Measurements from ENCODE around the gene SLC28A3.
A peak's percentile ranks its signal among the peaks of the same experiment; 100 is the strongest.

SLC28A3 gene

DNA sequence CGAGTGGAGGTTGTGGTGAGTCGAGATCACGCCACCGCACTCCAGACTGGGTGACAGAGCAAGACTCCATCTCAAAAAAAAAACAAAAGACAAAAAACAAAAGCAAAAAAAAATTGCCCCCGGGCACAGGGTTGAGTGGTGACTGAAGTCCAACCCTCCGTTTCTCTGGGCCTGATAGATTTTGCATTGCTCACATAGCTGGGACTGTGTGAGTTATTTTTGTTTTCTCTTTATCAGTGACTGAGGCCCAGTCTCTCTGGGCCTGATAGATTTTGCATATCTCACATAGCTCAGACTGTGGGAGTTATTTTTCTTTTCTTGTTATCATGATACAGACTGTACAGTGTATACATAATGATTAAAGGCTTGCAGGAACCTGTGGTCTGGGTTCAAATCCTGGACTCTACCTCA, 2.6 kb upstream of the SLC28A3 start:
- no peak overlapping the region for H3K27ac ChIP-seq
- DNase-seq (ENCODE audit: low read depth, low spot score), result no peak

DNA sequence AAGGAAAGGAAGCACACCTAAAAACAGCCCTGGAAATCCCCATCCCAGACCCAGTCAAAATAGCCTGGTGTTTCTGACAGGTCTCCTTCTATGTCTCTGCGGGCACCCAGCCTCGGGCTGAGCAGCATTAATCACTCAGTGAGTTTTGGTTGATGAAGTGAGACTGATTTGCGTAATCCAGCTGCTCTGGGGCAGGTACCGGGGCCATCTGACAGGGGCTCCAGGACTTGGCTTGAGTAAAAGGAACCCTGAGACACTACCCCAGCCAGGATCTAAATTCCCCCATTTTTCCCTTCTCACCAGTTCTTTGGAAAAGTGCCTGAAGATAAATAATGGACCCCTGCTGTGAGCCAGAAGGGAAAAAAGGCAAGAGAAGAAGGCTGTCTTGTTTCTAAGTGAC, 596 bp downstream of the SLC28A3 start:
- DNase-seq (ENCODE audit: low read depth, low spot score), result peak; percentile 51
- peak overlapping the region; percentile 55 for H3K27ac ChIP-seq

DNA sequence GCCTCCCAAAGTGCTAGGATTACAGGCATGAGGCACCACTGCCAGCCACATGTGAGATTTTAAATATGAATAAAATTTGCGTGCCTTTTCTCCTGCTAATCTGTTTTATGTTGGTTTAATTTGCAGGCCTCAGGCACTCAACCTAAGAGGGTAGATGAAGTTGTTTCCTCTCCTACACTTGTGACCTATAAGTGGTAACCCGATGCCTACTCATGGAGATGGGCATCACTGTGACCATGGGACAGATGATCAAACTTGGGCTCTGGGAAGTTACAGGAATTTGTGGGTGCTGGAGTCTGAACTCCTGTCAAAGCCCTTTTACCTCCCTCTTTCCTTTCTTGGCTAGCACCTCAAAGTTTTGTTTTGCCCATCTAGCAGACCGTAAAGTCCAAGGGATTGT, 1.1 kb downstream of the SLC28A3 start:
- no peak for DNase-seq (ENCODE audit: low read depth, low spot score)
- peak overlapping the region; percentile 55 for H3K27ac ChIP-seq

DNA sequence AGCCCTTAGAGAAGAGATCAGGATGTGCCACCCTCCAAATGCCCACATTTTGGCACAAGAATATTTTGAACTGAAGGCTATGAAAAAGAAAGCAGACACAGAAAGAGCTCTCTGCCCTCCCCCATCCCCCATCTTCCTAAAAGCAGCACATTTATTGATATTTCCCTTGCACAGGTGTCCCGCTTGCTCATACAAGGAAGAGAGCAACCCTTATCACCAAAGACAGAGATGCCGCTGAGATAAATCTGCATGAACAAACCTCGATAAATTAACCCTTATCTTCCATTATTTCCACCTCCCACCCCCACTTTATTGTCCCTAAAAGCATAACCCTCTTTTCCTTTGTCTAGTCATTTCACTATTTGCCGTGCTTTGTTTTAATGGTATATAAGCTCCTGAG, 1.8 kb downstream of the SLC28A3 start:
- DNase-seq (ENCODE audit: low read depth, low spot score), result no peak
- no peak overlapping the region for H3K27ac ChIP-seq

GRCh38 chr9:84337252-84337651, 3.3 kb downstream of the SLC28A3 start:
- DNase-seq (ENCODE audit: low read depth, low spot score), result no peak
- H3K27ac ChIP-seq, result no peak overlapping the region

DNA sequence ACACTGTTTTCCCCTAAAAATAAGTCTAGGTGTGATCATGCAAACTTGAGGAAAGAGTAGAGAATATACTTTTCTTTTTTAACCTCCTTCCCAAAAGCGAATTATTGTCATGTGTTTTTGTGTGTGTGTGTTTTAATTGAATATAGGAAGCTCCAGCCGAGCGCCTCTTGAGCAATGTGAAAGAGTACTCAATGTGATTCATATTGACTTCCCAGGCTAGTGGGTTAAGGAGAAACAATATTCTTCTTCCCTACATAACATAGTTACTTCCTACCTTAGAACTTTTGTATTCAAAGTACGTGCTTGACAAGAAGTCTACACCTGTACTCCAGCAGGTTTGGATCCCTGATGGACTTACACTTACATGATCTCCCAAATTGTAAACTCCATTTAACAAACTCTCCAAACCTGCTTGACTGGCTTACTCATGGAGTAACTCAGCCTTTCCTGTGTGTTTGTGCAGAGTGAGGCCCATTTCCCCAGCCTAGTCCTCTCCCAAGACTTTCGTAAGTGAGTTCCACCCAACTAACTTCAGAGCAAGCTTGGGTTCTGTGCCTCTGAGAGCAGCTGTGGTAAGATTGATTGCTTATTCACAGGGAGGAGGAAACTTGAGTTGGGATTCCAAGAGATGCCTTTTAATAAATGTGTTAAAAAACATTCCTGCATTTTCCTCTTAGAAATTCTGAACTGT, 9.3 kb downstream of the SLC28A3 start:
- H3K27ac ChIP-seq, result peak overlapping the region; percentile 61
- peak; percentile 49 for DNase-seq (ENCODE audit: low read depth, low spot score)

DNA sequence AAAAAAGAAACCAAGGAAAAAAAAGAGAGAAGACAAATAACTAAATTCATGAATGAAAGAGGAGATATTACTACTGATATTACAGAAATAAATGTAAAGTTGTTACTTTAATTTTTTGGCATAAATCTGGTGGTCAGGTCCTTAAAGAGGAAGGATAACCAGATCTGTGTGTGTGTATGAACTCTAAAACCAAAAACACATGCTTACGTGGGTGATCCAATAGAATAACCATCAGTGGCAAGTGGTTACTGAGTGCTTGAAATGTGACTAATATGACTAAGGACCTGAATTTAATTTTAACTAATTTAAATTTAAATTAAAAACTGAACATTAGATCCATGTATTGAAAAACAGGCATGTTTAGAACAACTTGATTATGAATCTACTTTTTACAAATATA, 10.3 kb downstream of the SLC28A3 start:
- no peak for DNase-seq (ENCODE audit: low read depth, low spot score)
- H3K27ac ChIP-seq, result no peak overlapping the region

- H3K27ac ChIP-seq, result no peak overlapping the region
- no peak for DNase-seq (ENCODE audit: low read depth, low spot score)
These were observed 13.4 kb downstream of the SLC28A3 start for GRCh38 chr9:84327184-84327583.

GRCh38 chr9:84325347-84325973, 15.1 kb downstream of the SLC28A3 start:
- peak; percentile 41 for DNase-seq (ENCODE audit: low read depth, low spot score)
- peak overlapping the region; percentile 75 for H3K27ac ChIP-seq

DNA sequence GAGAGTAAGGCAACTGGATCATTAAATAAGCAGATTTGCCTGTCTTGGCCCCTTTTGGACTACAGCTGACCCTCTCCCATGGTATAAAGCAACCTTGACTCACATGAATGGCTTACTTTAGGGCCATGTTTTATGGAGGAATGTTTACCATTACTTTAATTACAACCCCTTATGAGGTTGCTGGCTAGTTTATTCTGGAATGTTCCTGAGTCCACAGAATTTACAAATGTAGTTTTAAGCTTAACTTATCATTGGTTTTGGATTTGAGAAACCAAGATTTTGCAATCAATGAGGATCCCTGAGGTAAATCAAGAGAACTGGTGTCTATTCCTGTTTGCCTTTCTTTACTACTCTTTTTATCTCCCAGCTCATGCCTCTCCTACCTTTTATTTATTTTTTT, 15.7 kb downstream of the SLC28A3 start:
- DNase-seq (ENCODE audit: low read depth, low spot score), result no peak
- H3K27ac ChIP-seq, result peak overlapping the region; percentile 75

DNA sequence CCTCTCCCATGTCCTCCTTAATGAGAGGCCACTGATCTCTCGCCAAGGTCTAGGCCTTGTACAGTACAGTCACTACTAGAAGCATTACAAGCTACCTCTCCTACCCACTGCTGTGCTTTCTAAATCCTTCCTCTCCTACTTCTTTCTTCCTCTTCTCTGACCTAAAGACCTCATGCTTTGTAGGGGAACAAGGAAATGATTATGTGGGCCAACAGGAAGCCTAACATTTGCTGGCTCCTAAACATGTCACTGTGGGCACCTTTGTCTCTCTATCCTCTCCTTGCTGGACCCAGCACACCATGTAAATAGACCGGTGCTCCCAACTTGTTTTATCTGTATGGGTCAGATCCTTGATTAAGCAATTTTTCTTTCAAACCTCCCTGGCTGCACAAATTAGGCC, 16.7 kb downstream of the SLC28A3 start:
- peak overlapping the region; percentile 39 for H3K27ac ChIP-seq
- DNase-seq (ENCODE audit: low read depth, low spot score), result no peak

- DNase-seq (ENCODE audit: low read depth, low spot score), result no peak
- peak overlapping the region; percentile 39 for H3K27ac ChIP-seq
These were observed 17.7 kb downstream of the SLC28A3 start for GRCh38 chr9:84322828-84323227.

GRCh38 chr9:84320231-84320630, 20.3 kb downstream of the SLC28A3 start:
- no peak for DNase-seq (ENCODE audit: low read depth, low spot score)
- H3K27ac ChIP-seq, result no peak overlapping the region

DNA sequence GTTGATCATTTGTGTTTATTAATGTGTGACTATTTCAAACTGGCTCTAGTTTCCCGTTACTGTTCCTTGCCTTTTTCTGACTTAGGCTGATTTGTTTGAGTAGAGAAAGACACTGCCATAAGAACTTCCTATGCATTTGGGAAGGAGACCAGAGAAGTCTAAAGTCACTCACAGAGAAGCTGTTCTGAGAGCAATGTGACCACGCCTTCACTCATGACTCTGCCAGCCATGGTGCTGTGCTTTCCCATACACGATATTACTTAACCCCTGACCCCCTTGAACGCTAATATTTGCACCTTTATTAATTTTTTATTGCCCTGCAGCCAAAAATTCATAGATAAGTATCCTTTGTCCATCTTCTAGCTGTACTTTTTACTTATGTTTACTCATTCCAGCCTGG, 20.9 kb downstream of the SLC28A3 start:
- H3K27ac ChIP-seq, result no peak overlapping the region
- no peak for DNase-seq (ENCODE audit: low read depth, low spot score)

GRCh38 chr9:84318981-84319380, 21.6 kb downstream of the SLC28A3 start:
- DNase-seq (ENCODE audit: low read depth, low spot score), result no peak
- H3K27ac ChIP-seq, result no peak overlapping the region

DNA sequence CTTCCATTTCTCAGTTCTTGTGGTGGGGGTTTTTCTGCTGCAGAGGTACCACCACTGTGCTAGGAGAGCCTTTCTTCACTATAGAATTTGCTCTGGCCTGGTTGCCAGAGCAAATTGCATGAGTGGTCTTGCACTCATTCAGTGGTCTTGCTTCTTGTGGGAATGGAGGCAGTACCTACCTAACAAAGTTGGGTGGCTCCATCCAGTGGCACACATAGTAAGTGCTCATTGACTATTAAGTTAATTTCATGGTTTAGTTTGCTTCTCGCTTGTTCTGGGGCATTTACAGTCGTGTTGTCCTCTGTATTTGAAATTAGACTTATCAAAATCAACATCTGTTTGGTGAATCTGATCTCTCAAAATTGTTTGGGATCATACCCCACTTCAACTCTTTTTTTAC, 23.0 kb downstream of the SLC28A3 start:
- DNase-seq (ENCODE audit: low read depth, low spot score), result no peak
- H3K27ac ChIP-seq, result no peak overlapping the region

- H3K27ac ChIP-seq, result no peak overlapping the region
- DNase-seq (ENCODE audit: low read depth, low spot score), result no peak
These were observed 25.2 kb downstream of the SLC28A3 start for GRCh38 chr9:84315278-84315877.

GRCh38 chr9:84314306-84314705, 26.3 kb downstream of the SLC28A3 start:
- no peak for DNase-seq (ENCODE audit: low read depth, low spot score)
- no peak overlapping the region for H3K27ac ChIP-seq

DNA sequence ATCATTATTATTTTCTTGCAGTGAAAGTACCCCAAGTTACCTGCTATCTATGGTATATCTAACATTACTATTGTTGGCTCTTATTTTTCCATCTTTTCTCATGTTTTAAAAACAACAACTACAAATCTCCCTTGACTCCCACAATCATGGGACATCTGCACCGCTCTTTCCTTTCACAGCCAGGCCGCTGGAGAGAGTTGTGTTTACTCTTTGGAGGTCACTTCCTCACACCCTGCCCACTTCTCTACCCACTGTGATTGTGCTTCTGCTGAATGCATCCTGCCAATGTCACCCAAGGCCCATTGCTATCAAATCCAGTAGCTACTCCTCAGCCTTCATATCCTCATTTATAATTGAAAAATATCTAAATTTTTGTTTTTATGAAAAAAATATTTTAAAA, 29.7 kb downstream of the SLC28A3 start:
- no peak for DNase-seq (ENCODE audit: low read depth, low spot score)
- no peak overlapping the region for H3K27ac ChIP-seq

DNA sequence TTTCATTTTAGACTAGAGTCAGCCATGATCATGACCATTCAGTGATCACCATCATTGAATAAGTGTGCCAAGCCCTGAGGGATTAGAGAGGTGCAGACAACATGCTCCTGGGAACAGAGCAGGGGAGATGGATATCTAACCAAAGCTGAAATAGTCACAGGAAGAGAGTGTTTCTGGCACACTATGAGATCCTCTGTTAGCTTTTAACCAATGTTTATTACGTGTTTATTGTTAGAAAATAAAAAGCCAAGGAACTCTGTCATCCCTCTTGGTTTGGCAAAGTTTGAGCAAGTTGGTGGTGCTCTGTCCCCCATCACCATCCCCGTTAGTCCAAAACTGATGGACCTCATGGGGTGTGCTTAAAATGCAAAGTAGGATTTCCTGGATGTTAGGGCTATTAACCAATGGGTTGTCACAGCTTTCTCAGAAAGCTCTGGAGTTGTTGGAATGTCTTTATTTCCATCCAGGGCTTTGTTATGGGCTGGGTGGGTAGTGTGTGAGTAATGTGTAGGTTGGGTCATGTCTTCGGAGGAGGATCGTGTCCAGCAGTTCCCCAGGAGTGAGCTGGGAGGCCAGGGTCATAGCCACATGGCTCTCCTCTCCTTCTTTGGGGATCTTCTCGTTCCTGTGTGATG, 34.9 kb downstream of the SLC28A3 start:
- no peak overlapping the region for H3K27ac ChIP-seq
- DNase-seq (ENCODE audit: low read depth, low spot score), result no peak

DNA sequence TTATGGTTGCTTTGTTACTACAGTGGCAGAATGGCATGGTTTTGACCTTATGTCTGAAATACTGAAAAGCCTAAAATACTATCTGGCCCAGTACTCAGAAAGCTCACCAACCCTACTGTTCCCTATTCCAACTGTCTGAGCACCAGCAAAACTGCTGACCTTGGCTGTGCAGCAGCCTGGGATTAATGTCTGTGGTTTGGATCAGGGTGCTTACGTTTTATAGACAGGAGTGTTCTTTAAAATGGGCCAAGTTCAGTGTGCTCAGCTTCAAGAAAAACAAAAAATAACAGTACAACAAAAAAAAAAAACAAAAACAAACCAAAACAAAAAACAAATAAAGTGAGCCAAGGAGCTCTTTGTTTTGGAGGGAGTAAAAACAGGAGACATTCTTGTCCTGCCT, 36.4 kb downstream of the SLC28A3 start:
- no peak for DNase-seq (ENCODE audit: low read depth, low spot score)

More for the DNA sequence above, 36.4 kb downstream of the SLC28A3 start:
- H3K27ac ChIP-seq, result no peak overlapping the region
